HepG2 (cell line): Measurements from ENCODE around the gene RFC2. TPM values are rescaled to one million over a fixed set of nuclear protein-coding genes. Genes with fewer than 3 reads are reported as not detected.

Experiments
- ATAC-seq: fragments of 200-7000 bp; cut with Tn5 transposase; 3 replicates; pipeline ENCODE4 v1.9.1; 2020; ENCODE audit warnings: mild to moderate bottlenecking, moderate library complexity
- BruUV-seq: library from RNA; stranded (reverse); fragments of 400-500 nt; replicated peaks from 2 replicates; lab custom pipeline; 2021; lab: Mats Ljungman, UMichigan
- CTCF ChIA-PET: fragments of 300-600 bp; formaldehyde crosslinking; extraction: SDS; loops from one replicate; lab custom pipeline; 2021; ENCODE audit warnings: low total read pairs, inconsistent platforms, low intra/inter-chr PET ratio; lab: Yijun Ruan, JAX
- POLR2A ChIA-PET: fragments of 350-600 bp; sonication (Branson Sonifier 250); formaldehyde crosslinking; loops from one replicate; lab custom pipeline; 2020; ENCODE audit warnings: antibody characterized with exemption, inconsistent platforms; lab: Yijun Ruan, JAX
- DNase-seq: peaks from one replicate; pipeline ENCODE4 v3.0.0-alpha.2; 2015; ENCODE audit warnings: low spot score
- FAIRE-seq: peaks from 3 replicates; lab custom pipeline; 2011; peaks lifted over from hg19 to GRCh38; lab: Jason Lieb, UNC
- H2AFZ ChIP-seq: one replicate; pipeline ENCODE4 v1.6.1; 2011; ENCODE audit warnings: low read length, inconsistent platforms
- H3K27ac ChIP-seq: fragments of 300-600 bp; 3 replicates; pipeline ENCODE4 v1.8.0; 2011; ENCODE audit warnings: mixed run types, mild to moderate bottlenecking, mixed read lengths, low read length, inconsistent platforms; ENCODE audit not compliant: insufficient read depth; ENCODE audit errors: extremely low read length
- H3K27me3 ChIP-seq, 2 experiments: fragments of 200-600 bp in 1 of 2; 2 replicates in 1 of 2; 3 replicates in 1 of 2; pipeline versions ENCODE4 v1.6.0 to v1.8.0; 2011; ENCODE audit warnings: low read length in 2 of 2, mild to moderate bottlenecking in 2 of 2, moderate library complexity in 2 of 2, inconsistent platforms in 1 of 2; ENCODE audit not compliant: insufficient read depth in 2 of 2, control insufficient read depth in 1 of 2
- H3K36me3 ChIP-seq, 2 experiments: fragments of 200-600 bp in 1 of 2; replicated peaks in 1 of 2; 2 replicates in 1 of 2; 3 replicates in 1 of 2; pipeline versions ENCODE4 v1.5.1 to v1.8.0; 2011; ENCODE audit warnings: low read length in 2 of 2, inconsistent platforms in 1 of 2; ENCODE audit not compliant: insufficient read depth in 2 of 2, control insufficient read depth in 1 of 2
- H3K4me1 ChIP-seq: 2 replicates; pipeline ENCODE4 v1.5.1; 2012; ENCODE audit warnings: low read length, inconsistent platforms; ENCODE audit not compliant: insufficient read depth
- H3K4me2 ChIP-seq: 2 replicates; pipeline ENCODE4 v1.6.0; 2011; ENCODE audit warnings: low read depth, low read length, inconsistent platforms
- H3K4me3 ChIP-seq, 3 experiments: fragments of 200-600 bp in 1 of 3; sonication (generic), shearing (Covaris generic) in 1 of 3; replicated peaks in 1 of 3; 2 replicates each; pipeline ENCODE4 v1.5.1; 2011 to 2016; ENCODE audit warnings: low read length in 3 of 3, inconsistent platforms in 2 of 3, low read depth in 2 of 3, mild to moderate bottlenecking in 2 of 3, control low read depth in 1 of 3, mixed read lengths in 1 of 3; ENCODE audit not compliant: insufficient read depth in 1 of 3
- H3K79me2 ChIP-seq: one replicate; pipeline ENCODE4 v1.6.1; 2011; ENCODE audit warnings: low read length, inconsistent platforms; ENCODE audit not compliant: insufficient read depth
- H3K9ac ChIP-seq: 2 replicates; pipeline ENCODE4 v1.6.0; 2011; ENCODE audit warnings: mild to moderate bottlenecking, low read depth, low read length, inconsistent platforms; ENCODE audit not compliant: insufficient read depth
- H3K9me3 ChIP-seq: 2 replicates; pipeline ENCODE4 v1.5.1; 2012; ENCODE audit warnings: mild to moderate bottlenecking, low read length
- H4K20me1 ChIP-seq: 2 replicates; pipeline ENCODE4 v1.6.0; 2011; ENCODE audit warnings: inconsistent platforms, mild to moderate bottlenecking, low read length, moderate library complexity; ENCODE audit not compliant: insufficient read depth
- ATF7-NPFF ChIP-seq: sonication (generic); formaldehyde crosslinking; IDR thresholded peaks from 2 replicates; pipeline ENCODE4 v1.8.1; 2023; ENCODE audit warnings: mild to moderate bottlenecking, low read depth, missing genetic modification reagents, moderate library complexity
- KDM5B ChIP-seq: sonication (generic); formaldehyde crosslinking; IDR thresholded peaks from 2 replicates; pipeline ENCODE4 v1.4.0; 2020; ENCODE audit warnings: missing genetic modification reagents, mild to moderate bottlenecking, borderline replicate concordance
- NFKB2 ChIP-seq: sonication (generic); formaldehyde crosslinking; IDR thresholded peaks from 2 replicates; pipeline ENCODE4 v1.4.0; 2020; ENCODE audit warnings: missing genetic modification reagents, borderline replicate concordance
- PHB2 ChIP-seq: fragments of 450-650 bp; IDR thresholded peaks from 2 replicates; pipeline ENCODE4 v1.6.1; 2018; ENCODE audit not compliant: partially characterized antibody
- ZFYVE20 ChIP-seq: sonication (generic); formaldehyde crosslinking; IDR thresholded peaks from 2 replicates; pipeline ENCODE4 v1.8.0; 2023; ENCODE audit warnings: low read depth, mild to moderate bottlenecking, moderate library complexity, missing genetic modification reagents, borderline replicate concordance
- ZNF678 ChIP-seq: sonication (generic); formaldehyde crosslinking; IDR thresholded peaks from 2 replicates; pipeline ENCODE4 v1.4.0; 2020; ENCODE audit warnings: mild to moderate bottlenecking, missing genetic modification reagents
- ZNF737 ChIP-seq: sonication (generic); formaldehyde crosslinking; IDR thresholded peaks from 2 replicates; pipeline ENCODE4 v1.5.0; 2020; ENCODE audit warnings: missing genetic modification reagents, mild to moderate bottlenecking, borderline replicate concordance
- ZNF878 ChIP-seq: sonication (generic); formaldehyde crosslinking; IDR thresholded peaks from 2 replicates; pipeline ENCODE4 v1.8.1; 2023; ENCODE audit warnings: mild to moderate bottlenecking, missing genetic modification reagents, moderate library complexity
- WGBS: methylation state at CpG from one replicate; pipeline ENCODE4 v1.1.6; 2017; ENCODE audit warnings: low lambda C conversion rate; 5-methylcytosine and 5-hydroxymethylcytosine counted together
- in situ Hi-C: cut with HindIII; loops from 2 replicates; pipeline ENCODE4 v1.10.0; 2017; ENCODE audit warnings: low pct_unique_long_range_greater_than_20kb; ENCODE audit not compliant: extremely low pct_ligation_motif_present
- intact Hi-C: fragments of 100-400 bp; cut with micrococcal nuclease; formaldehyde crosslinking; loops from one replicate; pipeline ENCODE4 v1.10.0; 2022; ENCODE audit not compliant: unreplicated experiment
- polyA plus RNA-seq, 8 experiments: library from polyadenylated mRNA; depleted of rRNA in 3 of 8; stranded (reverse) in 7 of 8; unstranded in 1 of 8; fragments of >200 nt; fragmentation: Illumina TruSeq in 4 of 8; extraction: Trizol in 4 of 8; gene quantifications; 2 replicates each; pipeline versions ENCODE4 v1.2.1 to v1.2.3, GENCODE V29; 2011 to 2016; ENCODE audit warnings: low read depth in 4 of 8, missing spikeins in 1 of 8, mixed read lengths in 1 of 8; ENCODE audit not compliant: insufficient read depth in 1 of 8
- total RNA-seq, 5 experiments: library from RNA; depleted of rRNA; stranded (reverse); fragments of >200 nt; fragmentation: Illumina TruSeq; extraction: Trizol; gene quantifications; 2 replicates each; pipeline ENCODE4 v1.2.3, GENCODE V29; 2016; ENCODE audit warnings: low read depth in 1 of 5
- TF ChIP-seq, protein P1 (sequence below): sonication (generic); formaldehyde crosslinking; conservative IDR thresholded peaks from 2 replicates; pipeline ENCODE4 v1.4.0; 2020; ENCODE audit warnings: missing genetic modification reagents
- TF ChIP-seq, protein P2 (sequence below): IDR thresholded peaks from 2 replicates; pipeline ENCODE4 v1.6.1; 2016; ENCODE audit warnings: low read depth, borderline replicate concordance
- TF ChIP-seq, protein P3 (sequence below): sonication (generic); formaldehyde crosslinking; IDR thresholded peaks from 2 replicates; pipeline ENCODE4 v1.8.0; 2023; ENCODE audit warnings: mild to moderate bottlenecking, missing genetic modification reagents
- TF ChIP-seq, protein P4 (sequence below): sonication (generic); formaldehyde crosslinking; IDR thresholded peaks from 2 replicates; pipeline ENCODE4 v1.8.1; 2023; ENCODE audit warnings: mild to moderate bottlenecking, moderate library complexity, missing genetic modification reagents

The RFC2 gene
- total and polyA plus RNA-seq, 2 of the 13 experiments (the other 11 are each of a cell fraction or from before 2014, with no cell fraction given) = 14.6 to 43.5 TPM

DNA sequence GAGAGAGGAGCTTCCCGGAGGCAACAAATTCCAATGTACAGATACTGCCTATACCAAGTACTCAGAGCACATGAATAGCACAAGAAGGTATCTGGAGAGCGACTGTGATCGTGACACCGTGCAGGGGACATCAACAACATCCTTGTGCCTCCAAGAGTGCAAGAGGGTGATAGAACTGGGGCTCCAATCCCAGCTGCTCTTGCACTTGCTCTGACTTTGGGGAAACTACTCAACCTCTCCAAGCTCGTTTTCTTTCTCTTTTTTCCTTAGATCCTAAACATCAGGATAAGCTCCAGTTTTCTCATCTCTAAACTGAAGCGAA is 12.1 kb downstream of the RFC2 start:
- Histone ChIP-seq H3K9me3 (no peaks in the 10 kb centered on the region), H3K79me2 (no peaks in the 10 kb centered on the region), H3K27ac (no peak overlapping the region), H3K27me3 (no peaks in the 10 kb centered on the region), H3K9ac (no peak overlapping the region), H3K4me3 (no peak overlapping the region), H3K4me2 (no peak overlapping the region), H3K36me3 (peaks cover 22 to 63% of the 10 kb centered on the region in 2 experiments; a peak in 4 of 5 replicates), H4K20me1 (no peaks in the 10 kb centered on the region), H3K4me1 (peaks cover 9% of the 10 kb centered on the region), H2AFZ (no peak overlapping the region)
- intact Hi-C loops (no loop called here), in situ Hi-C loops (no loop called here)
- DNase-seq (no peak), FAIRE-seq (no peak), ATAC-seq (no peak)
- no TSS peak for BruUV-seq
- WGBS = 95% methylated on average over 6 of the region's 6 CpGs
- ChIA-PET CTCF (no interaction called here), POLR2A (no interaction called here)
- no peak for TF ChIP-seq ZNF878 (CRISPR knock-in tag)
- no peak for TF ChIP-seq ZFYVE20 (CRISPR knock-in tag)
- TF ChIP-seq, protein P1, sequence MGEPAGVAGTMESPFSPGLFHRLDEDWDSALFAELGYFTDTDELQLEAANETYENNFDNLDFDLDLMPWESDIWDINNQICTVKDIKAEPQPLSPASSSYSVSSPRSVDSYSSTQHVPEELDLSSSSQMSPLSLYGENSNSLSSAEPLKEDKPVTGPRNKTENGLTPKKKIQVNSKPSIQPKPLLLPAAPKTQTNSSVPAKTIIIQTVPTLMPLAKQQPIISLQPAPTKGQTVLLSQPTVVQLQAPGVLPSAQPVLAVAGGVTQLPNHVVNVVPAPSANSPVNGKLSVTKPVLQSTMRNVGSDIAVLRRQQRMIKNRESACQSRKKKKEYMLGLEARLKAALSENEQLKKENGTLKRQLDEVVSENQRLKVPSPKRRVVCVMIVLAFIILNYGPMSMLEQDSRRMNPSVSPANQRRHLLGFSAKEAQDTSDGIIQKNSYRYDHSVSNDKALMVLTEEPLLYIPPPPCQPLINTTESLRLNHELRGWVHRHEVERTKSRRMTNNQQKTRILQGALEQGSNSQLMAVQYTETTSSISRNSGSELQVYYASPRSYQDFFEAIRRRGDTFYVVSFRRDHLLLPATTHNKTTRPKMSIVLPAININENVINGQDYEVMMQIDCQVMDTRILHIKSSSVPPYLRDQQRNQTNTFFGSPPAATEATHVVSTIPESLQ (CRISPR knock-in tag) = no peak
- no peak for TF ChIP-seq NFKB2 (CRISPR knock-in tag)
- TF ChIP-seq ZNF678 = no peak
- TF ChIP-seq, protein P2, sequence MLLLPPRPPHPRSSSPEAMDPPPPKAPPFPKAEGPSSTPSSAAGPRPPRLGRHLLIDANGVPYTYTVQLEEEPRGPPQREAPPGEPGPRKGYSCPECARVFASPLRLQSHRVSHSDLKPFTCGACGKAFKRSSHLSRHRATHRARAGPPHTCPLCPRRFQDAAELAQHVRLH (CRISPR knock-in tag) = no peak
- TF ChIP-seq ATF7-NPFF = no peak
- TF ChIP-seq, protein P3, sequence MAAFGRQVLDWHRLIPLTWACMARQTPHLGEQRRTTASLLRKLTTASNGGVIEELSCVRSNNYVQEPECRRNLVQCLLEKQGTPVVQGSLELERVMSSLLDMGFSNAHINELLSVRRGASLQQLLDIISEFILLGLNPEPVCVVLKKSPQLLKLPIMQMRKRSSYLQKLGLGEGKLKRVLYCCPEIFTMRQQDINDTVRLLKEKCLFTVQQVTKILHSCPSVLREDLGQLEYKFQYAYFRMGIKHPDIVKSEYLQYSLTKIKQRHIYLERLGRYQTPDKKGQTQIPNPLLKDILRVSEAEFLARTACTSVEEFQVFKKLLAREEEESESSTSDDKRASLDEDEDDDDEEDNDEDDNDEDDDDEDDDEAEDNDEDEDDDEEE (CRISPR knock-in tag) = no peak
- TF ChIP-seq, protein P4, sequence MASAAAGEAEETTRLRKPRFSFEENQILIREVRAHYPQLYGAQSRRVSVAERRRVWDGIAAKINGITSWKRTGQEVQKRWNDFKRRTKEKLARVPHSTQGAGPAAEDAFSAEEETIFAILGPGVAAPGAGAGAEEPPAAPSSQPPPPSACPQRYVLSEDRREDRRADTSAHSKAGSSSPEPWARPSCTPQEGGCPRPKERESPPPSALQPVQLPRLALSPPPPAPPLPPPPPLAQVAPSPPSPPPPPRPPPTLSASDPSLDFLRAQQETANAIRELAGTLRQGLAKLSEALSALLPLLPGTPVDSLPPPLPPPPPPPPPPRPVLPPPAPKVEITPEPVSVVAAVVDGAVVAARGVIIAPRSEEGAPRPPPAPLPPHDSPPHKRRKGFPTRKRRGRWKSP (CRISPR knock-in tag) = no peak
- no peak for TF ChIP-seq ZNF737 (CRISPR knock-in tag)
- no peak for TF ChIP-seq PHB2
- no peak for TF ChIP-seq KDM5B
